WTC11 (cell line): ENCODE data around the gene LBX2.

ENCODE experiments used
- TF ChIP-seq, protein P1 (sequence below): fragments of 200-600 bp; IDR thresholded peaks from 2 replicates; pipeline ENCODE4 v1.8.0; 2022; ENCODE audit warnings: antibody characterized with exemption
- TF ChIP-seq, protein P2 (sequence below): sonication (generic); formaldehyde crosslinking; IDR thresholded peaks from 2 replicates; pipeline ENCODE4 v1.8.1; 2023; ENCODE audit warnings: mild to moderate bottlenecking, missing genetic modification reagents

DNA sequence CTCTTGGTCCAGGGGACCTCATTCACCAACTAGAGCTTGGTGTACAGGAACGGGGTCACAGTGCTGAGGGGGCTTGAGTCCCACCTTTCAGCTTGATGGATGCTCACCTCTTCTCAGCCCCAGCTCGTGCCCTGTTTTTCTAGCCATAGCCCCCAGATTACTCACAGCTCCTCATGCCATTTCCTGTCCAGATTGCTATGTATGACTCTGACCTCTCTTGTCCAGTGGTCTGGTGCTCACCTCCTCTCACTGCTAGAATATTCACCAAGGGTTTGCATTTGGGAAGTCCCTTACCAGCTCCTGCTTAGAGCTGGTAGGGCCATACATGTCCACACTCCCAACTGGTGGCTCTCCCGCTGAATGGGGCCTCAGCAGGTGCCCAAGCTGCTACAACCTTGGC is 5.9 kb downstream of the LBX2 start:
- TF ChIP-seq, protein P1, sequence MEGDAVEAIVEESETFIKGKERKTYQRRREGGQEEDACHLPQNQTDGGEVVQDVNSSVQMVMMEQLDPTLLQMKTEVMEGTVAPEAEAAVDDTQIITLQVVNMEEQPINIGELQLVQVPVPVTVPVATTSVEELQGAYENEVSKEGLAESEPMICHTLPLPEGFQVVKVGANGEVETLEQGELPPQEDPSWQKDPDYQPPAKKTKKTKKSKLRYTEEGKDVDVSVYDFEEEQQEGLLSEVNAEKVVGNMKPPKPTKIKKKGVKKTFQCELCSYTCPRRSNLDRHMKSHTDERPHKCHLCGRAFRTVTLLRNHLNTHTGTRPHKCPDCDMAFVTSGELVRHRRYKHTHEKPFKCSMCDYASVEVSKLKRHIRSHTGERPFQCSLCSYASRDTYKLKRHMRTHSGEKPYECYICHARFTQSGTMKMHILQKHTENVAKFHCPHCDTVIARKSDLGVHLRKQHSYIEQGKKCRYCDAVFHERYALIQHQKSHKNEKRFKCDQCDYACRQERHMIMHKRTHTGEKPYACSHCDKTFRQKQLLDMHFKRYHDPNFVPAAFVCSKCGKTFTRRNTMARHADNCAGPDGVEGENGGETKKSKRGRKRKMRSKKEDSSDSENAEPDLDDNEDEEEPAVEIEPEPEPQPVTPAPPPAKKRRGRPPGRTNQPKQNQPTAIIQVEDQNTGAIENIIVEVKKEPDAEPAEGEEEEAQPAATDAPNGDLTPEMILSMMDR: no peak
- TF ChIP-seq, protein P2, sequence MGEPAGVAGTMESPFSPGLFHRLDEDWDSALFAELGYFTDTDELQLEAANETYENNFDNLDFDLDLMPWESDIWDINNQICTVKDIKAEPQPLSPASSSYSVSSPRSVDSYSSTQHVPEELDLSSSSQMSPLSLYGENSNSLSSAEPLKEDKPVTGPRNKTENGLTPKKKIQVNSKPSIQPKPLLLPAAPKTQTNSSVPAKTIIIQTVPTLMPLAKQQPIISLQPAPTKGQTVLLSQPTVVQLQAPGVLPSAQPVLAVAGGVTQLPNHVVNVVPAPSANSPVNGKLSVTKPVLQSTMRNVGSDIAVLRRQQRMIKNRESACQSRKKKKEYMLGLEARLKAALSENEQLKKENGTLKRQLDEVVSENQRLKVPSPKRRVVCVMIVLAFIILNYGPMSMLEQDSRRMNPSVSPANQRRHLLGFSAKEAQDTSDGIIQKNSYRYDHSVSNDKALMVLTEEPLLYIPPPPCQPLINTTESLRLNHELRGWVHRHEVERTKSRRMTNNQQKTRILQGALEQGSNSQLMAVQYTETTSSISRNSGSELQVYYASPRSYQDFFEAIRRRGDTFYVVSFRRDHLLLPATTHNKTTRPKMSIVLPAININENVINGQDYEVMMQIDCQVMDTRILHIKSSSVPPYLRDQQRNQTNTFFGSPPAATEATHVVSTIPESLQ: no peak
